OCI-LY7 (cell line): Measurements from ENCODE around the gene SGO2. TPM values are rescaled to one million over a fixed set of nuclear protein-coding genes. Genes with fewer than 3 reads are reported as not detected.
A peak's percentile ranks its signal among the peaks of the same experiment; 100 is the strongest.

Experiments used
- BruUV-seq: library from RNA; stranded (reverse); fragments of 400-500 nt; replicated peaks from 2 replicates; lab custom pipeline; 2021; lab: Mats Ljungman, UMichigan
- CTCF ChIA-PET: fragments of 300-600 bp; sonication (Branson Sonifier 250); formaldehyde crosslinking; loops from one replicate; lab custom pipeline; 2022; ENCODE audit warnings: antibody characterized with exemption; ENCODE audit not compliant: unreplicated experiment; lab: Charles Lee
- POLR2A ChIA-PET: fragments of 300-600 bp; sonication (Branson Sonifier 250); formaldehyde crosslinking; loops from one replicate; lab custom pipeline; 2022; ENCODE audit warnings: antibody characterized with exemption; lab: Charles Lee
- DNase-seq: peaks from one replicate; pipeline ENCODE4 v3.0.0-alpha.2; 2015; ENCODE audit warnings: low spot score
- H2AFZ ChIP-seq: fragments of 200-600 bp; sonication (generic), shearing (Covaris generic); 2 replicates; pipeline ENCODE4 v1.6.1; 2014; ENCODE audit warnings: mild to moderate bottlenecking, antibody characterized with exemption, low read length, moderate library complexity
- H3K27ac ChIP-seq: fragments of 200-600 bp; sonication (generic); 2 replicates; pipeline ENCODE4 v1.5.1; 2014; ENCODE audit warnings: mixed run types, low read depth, mild to moderate bottlenecking, moderate library complexity, low read length, inconsistent platforms; ENCODE audit not compliant: poor library complexity, severe bottlenecking
- H3K36me3 ChIP-seq: fragments of 200-600 bp; sonication (generic); 2 replicates; pipeline ENCODE4 v1.6.1; 2014; ENCODE audit warnings: mild to moderate bottlenecking, antibody characterized with exemption, low read length, moderate library complexity, mixed read lengths; ENCODE audit not compliant: insufficient read depth
- H3K4me1 ChIP-seq: fragments of 200-600 bp; sonication (generic); 2 replicates; pipeline ENCODE4 v1.5.1; 2014; ENCODE audit warnings: mild to moderate bottlenecking, low read length; ENCODE audit not compliant: insufficient read depth, poor library complexity, severe bottlenecking
- H3K4me2 ChIP-seq: fragments of 200-600 bp; sonication (generic); 2 replicates; pipeline ENCODE4 v1.6.1; 2014; ENCODE audit warnings: mild to moderate bottlenecking, low read length
- H3K4me3 ChIP-seq: fragments of 200-600 bp; sonication (generic); 2 replicates; pipeline ENCODE4 v1.5.1; 2014; ENCODE audit warnings: mild to moderate bottlenecking, low read depth, low read length; ENCODE audit not compliant: poor library complexity, severe bottlenecking
- H3K79me2 ChIP-seq: fragments of 200-600 bp; sonication (generic); 2 replicates; pipeline ENCODE4 v1.6.1; 2016; ENCODE audit warnings: low read depth, mild to moderate bottlenecking, low read length, moderate library complexity, mixed read lengths; ENCODE audit not compliant: insufficient read depth
- H3K9me2 ChIP-seq: fragments of 200-600 bp; sonication (generic); 2 replicates; pipeline ENCODE4 v1.6.1; 2016; ENCODE audit warnings: mild to moderate bottlenecking, low read length, mixed read lengths; ENCODE audit not compliant: insufficient read depth
- H3K9me3 ChIP-seq: fragments of 200-600 bp; sonication (generic); 2 replicates; pipeline ENCODE4 v1.6.1; 2014; ENCODE audit warnings: mild to moderate bottlenecking, mixed run types, low read length, mixed read lengths
- H4K20me1 ChIP-seq: fragments of 200-600 bp; sonication (generic); 2 replicates; pipeline ENCODE4 v1.6.1; 2014; ENCODE audit warnings: mild to moderate bottlenecking, antibody characterized with exemption, low read length, moderate library complexity, mixed read lengths; ENCODE audit not compliant: insufficient read depth
- CTCF ChIP-seq: fragments of 200-600 bp; sonication (generic); conservative IDR thresholded peaks from 2 replicates; pipeline ENCODE4 v1.5.1; 2014; ENCODE audit warnings: mild to moderate bottlenecking, antibody characterized with exemption, low read length, moderate library complexity, mixed read lengths
- EZH2phosphoT487 ChIP-seq: fragments of 200-600 bp; sonication (generic); IDR thresholded peaks from 2 replicates; pipeline ENCODE4 v1.6.1; 2018; ENCODE audit warnings: low read depth, borderline replicate concordance, mild to moderate bottlenecking, mixed run types, antibody characterized with exemption, low read length, moderate library complexity, mixed read lengths
- intact Hi-C: fragments of 100-400 bp; cut with micrococcal nuclease; formaldehyde crosslinking; loops from one replicate; pipeline ENCODE4 v1.10.0; 2022; ENCODE audit not compliant: unreplicated experiment
- total RNA-seq, 2 experiments: library from RNA; depleted of rRNA in 1 of 2; stranded (reverse); fragments of >200 nt in 1 of 2; shearing (Covaris generic) in 1 of 2; gene quantifications; 2 replicates each; pipeline ENCODE4 v1.2.3, GENCODE V29; 2014 to 2022

SGO2 gene
- total RNA-seq, 2 experiments from 2014 or later: 29.3 to 55.3 TPM

GRCh38 chr2:200515155-200515554 is 10.9 kb upstream of the SGO2 start:
- Histone ChIP-seq H3K9me2 (no peaks in the 10 kb centered on the region), H3K9me3 (peaks cover 9% of the 10 kb centered on the region; the same call in 1 of the 2 replicates), H3K36me3 (no peaks in the 10 kb centered on the region), H2AFZ (peak overlapping the region; percentile 76), H4K20me1 (no peaks in the 10 kb centered on the region), H3K4me3 (peak overlapping the region; percentile 7), H3K4me2 (peak overlapping the region; percentile 54), H3K79me2 (no peaks in the 10 kb centered on the region), H3K27ac (no peak overlapping the region), H3K4me1 (peaks cover 22% of the 10 kb centered on the region)
- BruUV-seq: no TSS peak
- TF ChIP-seq CTCF: no peak
- no peak for TF ChIP-seq EZH2phosphoT487
- intact Hi-C loops: loop anchor here (10.0 kb wide), 1 partner anchor 370 kb away; the partner anchor contains the start of genes NIF3L1 and PPIL3
- peak; percentile 30 for DNase-seq
- ChIA-PET POLR2A (interaction anchor here (0.7 to 9.9 kb wide), 3 partner anchors 9 to 21 kb away, joined by 3 to 98 read pairs (median 3); partner anchors contain the start of gene SGO2), CTCF (interaction anchor here (0.6 kb wide), 1 partner anchor 32 kb away, joined by 3 read pairs; no protein-coding TSS in a partner anchor)

- CTCF ChIA-PET: interaction anchor here (0.8 to 1.5 kb wide), 2 partner anchors 11 to 14 kb away, joined by 3 read pairs; partner anchors contain the start of gene KCTD18
- Histone ChIP-seq H2AFZ (0 out of 2 replicates have a peak overlapping the region, but pooled peaks have one; percentile 16), H3K9me3 (peaks cover 9% of the 10 kb centered on the region; the same call in 1 of the 2 replicates), H3K79me2 (peaks cover 18% of the 10 kb centered on the region), H3K4me2 (no peak overlapping the region), H4K20me1 (no peaks in the 10 kb centered on the region), H3K27ac (no peak overlapping the region), H3K4me3 (no peak overlapping the region), H3K9me2 (no peaks in the 10 kb centered on the region; the same call in 1 of the 2 replicates), H3K36me3 (no peaks in the 10 kb centered on the region), H3K4me1 (peaks cover 20% of the 10 kb centered on the region)
- intact Hi-C loops: no loop called here
- POLR2A ChIA-PET: interaction anchor here (1.0 to 9.4 kb wide), 3 partner anchors 9 to 92 kb away, joined by 3 to 98 read pairs (median 7); partner anchors contain the start of gene KCTD18
- no TSS peak for BruUV-seq
- no peak for DNase-seq
- TF ChIP-seq EZH2phosphoT487: no peak
- TF ChIP-seq CTCF: no peak
These were observed 2.8 kb upstream of the SGO2 start for GRCh38 chr2:200523158-200523557.

DNA sequence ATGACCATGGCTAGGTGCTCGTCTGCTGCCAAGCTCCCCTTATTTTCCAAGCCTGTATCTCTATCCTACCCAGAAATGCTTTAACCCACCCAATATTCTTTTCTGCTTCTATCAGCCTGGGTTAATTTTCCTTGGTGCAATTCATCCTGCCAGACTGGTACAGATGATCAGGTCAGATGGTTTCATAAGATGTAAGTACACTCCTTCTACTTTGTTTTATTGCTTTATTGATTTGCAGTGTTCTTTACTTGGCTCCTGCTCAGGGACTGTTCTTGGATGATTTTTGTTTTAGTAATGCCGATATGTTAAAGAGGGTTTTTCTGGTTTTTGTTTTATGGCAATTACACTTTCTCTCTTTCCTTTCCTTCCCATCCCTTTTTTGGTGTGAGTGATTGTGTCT is 2.4 kb upstream of the SGO2 start:
- Histone ChIP-seq H4K20me1 (no peaks in the 10 kb centered on the region), H3K4me1 (peaks cover 25% of the 10 kb centered on the region), H3K36me3 (no peaks in the 10 kb centered on the region), H3K79me2 (peaks cover 23% of the 10 kb centered on the region), H3K27ac (no peak overlapping the region), H3K4me3 (no peak overlapping the region), H3K9me2 (no peaks in the 10 kb centered on the region; the same call in 1 of the 2 replicates), H3K4me2 (no peak overlapping the region), H3K9me3 (peaks cover 9% of the 10 kb centered on the region; the same call in 1 of the 2 replicates), H2AFZ (0 out of 2 replicates have a peak overlapping the region, but pooled peaks have one; percentile 16)
- intact Hi-C loops: no loop called here
- TF ChIP-seq EZH2phosphoT487 (no peak), CTCF (no peak)
- ChIA-PET POLR2A (interaction anchor here (0.6 to 9.4 kb wide), 5 partner anchors 10 to 549 kb away, joined by 3 to 98 read pairs (median 3); partner anchors contain the start of gene KCTD18), CTCF (interaction anchor here (0.8 to 1.5 kb wide), 2 partner anchors 12 to 14 kb away, joined by 3 read pairs; partner anchors contain the start of gene KCTD18)
- no TSS peak for BruUV-seq
- no peak for DNase-seq
